Upper lobe of left lung (tissue), 4 donors: Measurements from ENCODE around the gene KCNF1.

Experiments
- POLR2A ChIP-seq, 4 donors: fragments of 450-650 bp; IDR thresholded peaks; one replicate each; pipeline ENCODE4 v1.5.1; 2016 to 2017; ENCODE audit warnings: antibody characterized with exemption in 4 of 4, mild to moderate bottlenecking in 2 of 4
- TF ChIP-seq, protein P1 (sequence below), 6 experiments: fragments of 450-650 bp in 4 of 6; fragments of 200-600 bp in 2 of 6; sonication (generic) in 2 of 6; IDR thresholded peaks; one replicate each; pipeline ENCODE4 v1.5.1; 2016 to 2019; ENCODE audit warnings: antibody characterized with exemption in 6 of 6

DNA sequence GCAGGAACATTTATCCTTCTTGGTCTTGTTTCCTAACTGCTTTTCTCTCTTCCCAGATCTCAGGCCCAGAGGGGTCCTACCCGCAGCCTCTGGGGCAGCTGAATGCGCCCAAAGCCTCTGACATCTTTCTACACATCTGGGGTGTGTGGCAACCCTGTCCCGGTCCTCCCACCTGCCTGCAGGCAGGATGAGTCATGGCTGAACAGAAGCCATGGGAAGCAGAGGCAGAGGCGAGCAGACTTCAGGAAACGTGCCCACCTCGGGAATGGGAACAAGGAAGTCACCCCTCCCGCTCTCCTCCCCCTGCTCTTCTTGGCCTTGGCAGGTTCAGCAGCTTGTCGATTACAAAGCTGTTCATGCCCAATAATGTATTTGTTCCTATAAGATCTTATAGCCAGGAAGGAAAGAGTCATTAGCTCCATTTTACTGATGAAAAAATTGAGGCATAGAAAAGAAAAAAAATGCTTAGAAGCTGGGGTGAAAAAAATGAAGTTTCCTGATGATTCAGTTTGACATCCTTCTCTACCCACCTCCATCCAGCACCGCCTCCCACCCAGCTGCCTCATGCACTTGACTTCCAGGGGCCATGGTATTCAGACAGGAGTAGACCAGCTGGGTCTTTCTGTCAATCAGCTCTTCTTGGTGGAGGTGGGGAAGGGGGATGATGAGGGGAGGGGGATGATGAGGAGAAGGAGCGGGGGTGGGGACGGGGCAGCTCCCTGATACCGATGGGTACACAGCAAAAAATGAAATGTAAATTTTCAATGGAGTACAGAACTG, 10.4 kb upstream of the KCNF1 start:
- TF ChIP-seq, protein P1, sequence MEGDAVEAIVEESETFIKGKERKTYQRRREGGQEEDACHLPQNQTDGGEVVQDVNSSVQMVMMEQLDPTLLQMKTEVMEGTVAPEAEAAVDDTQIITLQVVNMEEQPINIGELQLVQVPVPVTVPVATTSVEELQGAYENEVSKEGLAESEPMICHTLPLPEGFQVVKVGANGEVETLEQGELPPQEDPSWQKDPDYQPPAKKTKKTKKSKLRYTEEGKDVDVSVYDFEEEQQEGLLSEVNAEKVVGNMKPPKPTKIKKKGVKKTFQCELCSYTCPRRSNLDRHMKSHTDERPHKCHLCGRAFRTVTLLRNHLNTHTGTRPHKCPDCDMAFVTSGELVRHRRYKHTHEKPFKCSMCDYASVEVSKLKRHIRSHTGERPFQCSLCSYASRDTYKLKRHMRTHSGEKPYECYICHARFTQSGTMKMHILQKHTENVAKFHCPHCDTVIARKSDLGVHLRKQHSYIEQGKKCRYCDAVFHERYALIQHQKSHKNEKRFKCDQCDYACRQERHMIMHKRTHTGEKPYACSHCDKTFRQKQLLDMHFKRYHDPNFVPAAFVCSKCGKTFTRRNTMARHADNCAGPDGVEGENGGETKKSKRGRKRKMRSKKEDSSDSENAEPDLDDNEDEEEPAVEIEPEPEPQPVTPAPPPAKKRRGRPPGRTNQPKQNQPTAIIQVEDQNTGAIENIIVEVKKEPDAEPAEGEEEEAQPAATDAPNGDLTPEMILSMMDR (IDR thresholded peaks at IDR 0.05), result no peak
- no peak for TF ChIP-seq POLR2A (IDR thresholded peaks at IDR 0.05)
